Bronchial epithelial cell (primary cell): ENCODE data around the gene TRPV6. TPM values are rescaled to one million over a fixed set of nuclear protein-coding genes. Genes with fewer than 3 reads are reported as not detected.

ENCODE experiments used
- DNase-seq: peaks from one replicate; pipeline ENCODE4 v3.0.0-alpha.2; 2010; ENCODE audit warnings: low read depth
- FAIRE-seq: peaks from 2 replicates; lab custom pipeline; 2011; peaks lifted over from hg19 to GRCh38; lab: Jason Lieb, UNC
- H3K27me3 ChIP-seq: 2 replicates; pipeline ENCODE4 v1.5.1; 2011; ENCODE audit warnings: low read length; ENCODE audit not compliant: control insufficient read depth, insufficient read depth
- H3K36me3 ChIP-seq: 2 replicates; pipeline ENCODE4 v1.5.1; 2011; ENCODE audit warnings: low read length; ENCODE audit not compliant: control insufficient read depth, insufficient read depth
- H3K4me3 ChIP-seq: 2 replicates; pipeline ENCODE4 v1.5.1; 2011; ENCODE audit warnings: mild to moderate bottlenecking, low read depth, low read length, control low read depth
- total RNA-seq: library from RNA; depleted of rRNA; stranded (reverse); fragments of >200 nt; gene quantifications from 2 replicates; pipeline ENCODE4 v1.2.1, GENCODE V29; 2014
- TF ChIP-seq, protein P1 (sequence below): IDR thresholded peaks from 2 replicates; pipeline ENCODE4 v1.5.1; 2011; ENCODE audit warnings: mild to moderate bottlenecking, moderate library complexity, low read length, control low read depth, inconsistent platforms; ENCODE audit not compliant: insufficient read depth, severe bottlenecking

The TRPV6 gene
- total RNA-seq, 1 donor from 2014 or later, result under 0.01 TPM

DNA sequence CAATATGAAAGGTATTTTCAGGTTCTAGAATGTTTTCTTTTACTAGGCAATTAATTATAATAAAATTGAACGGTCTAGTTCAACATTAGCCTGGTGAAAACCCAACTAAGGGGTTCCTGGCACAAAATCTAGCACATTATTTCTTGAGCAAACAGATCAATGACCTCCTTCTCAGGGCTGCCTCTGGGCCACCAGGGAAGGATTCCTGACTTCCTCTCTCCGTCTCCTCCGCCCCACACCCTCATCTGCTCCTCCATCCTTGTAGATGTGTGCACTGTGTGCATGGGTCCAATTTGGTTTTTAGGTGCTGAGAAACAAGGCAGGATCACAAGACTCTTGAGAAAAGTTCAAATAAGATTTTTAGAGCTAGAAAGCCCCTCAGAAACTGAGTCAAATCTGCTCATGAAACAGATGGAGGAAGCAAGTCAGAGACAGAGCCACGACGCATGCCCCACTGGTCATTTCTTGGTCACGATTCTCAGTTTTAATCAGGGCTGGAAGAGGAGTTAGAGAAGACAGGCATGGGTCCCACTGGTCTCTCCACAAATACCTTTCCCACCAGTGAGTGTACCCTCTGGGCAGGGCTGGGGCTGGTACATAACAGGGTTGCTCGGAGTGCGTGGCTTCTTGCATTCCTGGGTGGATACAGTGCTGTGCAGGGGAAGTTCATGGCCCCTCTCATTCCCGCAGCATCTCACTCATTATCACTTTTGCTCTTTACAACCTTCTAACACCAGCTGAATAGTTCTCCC lies 3.8 kb downstream of the TRPV6 start:
- Histone ChIP-seq H3K36me3 (no peaks in the 10 kb centered on the region), H3K27me3 (peaks cover 10% of the 10 kb centered on the region), H3K4me3 (no peak overlapping the region)
- FAIRE-seq, result no peak
- DNase-seq, result no peak
- TF ChIP-seq, protein P1, sequence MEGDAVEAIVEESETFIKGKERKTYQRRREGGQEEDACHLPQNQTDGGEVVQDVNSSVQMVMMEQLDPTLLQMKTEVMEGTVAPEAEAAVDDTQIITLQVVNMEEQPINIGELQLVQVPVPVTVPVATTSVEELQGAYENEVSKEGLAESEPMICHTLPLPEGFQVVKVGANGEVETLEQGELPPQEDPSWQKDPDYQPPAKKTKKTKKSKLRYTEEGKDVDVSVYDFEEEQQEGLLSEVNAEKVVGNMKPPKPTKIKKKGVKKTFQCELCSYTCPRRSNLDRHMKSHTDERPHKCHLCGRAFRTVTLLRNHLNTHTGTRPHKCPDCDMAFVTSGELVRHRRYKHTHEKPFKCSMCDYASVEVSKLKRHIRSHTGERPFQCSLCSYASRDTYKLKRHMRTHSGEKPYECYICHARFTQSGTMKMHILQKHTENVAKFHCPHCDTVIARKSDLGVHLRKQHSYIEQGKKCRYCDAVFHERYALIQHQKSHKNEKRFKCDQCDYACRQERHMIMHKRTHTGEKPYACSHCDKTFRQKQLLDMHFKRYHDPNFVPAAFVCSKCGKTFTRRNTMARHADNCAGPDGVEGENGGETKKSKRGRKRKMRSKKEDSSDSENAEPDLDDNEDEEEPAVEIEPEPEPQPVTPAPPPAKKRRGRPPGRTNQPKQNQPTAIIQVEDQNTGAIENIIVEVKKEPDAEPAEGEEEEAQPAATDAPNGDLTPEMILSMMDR, result no peak

GRCh38 chr7:142880876-142881505 lies 4.6 kb downstream of the TRPV6 start:
- Histone ChIP-seq H3K27me3 (peaks cover 10% of the 10 kb centered on the region), H3K4me3 (no peak overlapping the region), H3K36me3 (no peaks in the 10 kb centered on the region)
- FAIRE-seq (no peak), DNase-seq (peak; percentile 43)
- TF ChIP-seq, protein P1, result peak; percentile 96

DNA sequence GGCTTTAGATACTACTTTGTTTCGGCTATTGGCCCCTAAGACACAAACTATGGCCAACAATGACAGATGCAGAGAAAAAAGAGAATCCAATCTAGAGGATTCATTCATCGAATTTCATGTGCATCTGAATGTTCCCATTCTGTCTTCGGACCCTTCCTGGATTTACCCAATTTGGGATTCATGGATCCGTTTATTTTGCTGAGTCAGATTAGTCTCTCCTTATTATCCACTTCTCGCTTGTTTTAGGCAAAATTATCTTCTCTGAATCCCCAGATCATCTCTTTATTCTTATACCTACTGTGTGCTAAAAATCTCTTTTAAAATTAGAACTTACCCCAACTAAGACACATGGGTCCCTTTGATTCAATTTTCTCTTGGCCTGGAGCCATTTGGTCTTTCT lies 6.5 kb downstream of the TRPV6 start:
- no peaks in the 10 kb centered on the region for H3K36me3 ChIP-seq
- H3K4me3 ChIP-seq, result no peak overlapping the region
- FAIRE-seq (no peak), DNase-seq (no peak)
- H3K27me3 ChIP-seq, result peaks cover 10% of the 10 kb centered on the region
- TF ChIP-seq, protein P1, result no peak

DNA sequence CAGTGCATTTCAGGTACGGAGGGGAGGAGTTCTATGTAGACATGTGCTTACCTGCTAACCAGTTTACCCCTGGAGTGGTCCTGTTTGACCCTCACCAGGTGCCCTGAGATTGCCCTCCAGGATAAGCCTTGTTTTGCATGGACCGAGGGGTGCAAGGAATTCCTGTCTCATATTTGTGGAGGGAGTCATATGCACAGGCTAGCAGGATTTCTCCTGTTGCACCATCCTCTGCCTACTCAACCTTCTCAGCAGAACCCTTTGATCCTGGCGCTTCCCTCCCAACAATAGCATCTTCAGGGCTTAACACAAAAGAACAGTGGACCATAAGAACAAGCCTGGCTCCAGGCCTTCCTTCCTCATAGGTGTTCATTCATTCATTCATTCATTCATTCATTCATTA lies 7.2 kb downstream of the TRPV6 start:
- no peak for FAIRE-seq
- Histone ChIP-seq H3K36me3 (no peaks in the 10 kb centered on the region), H3K27me3 (peaks cover 10% of the 10 kb centered on the region), H3K4me3 (no peak overlapping the region)
- TF ChIP-seq, protein P1, result no peak
- DNase-seq, result no peak

- peaks cover 4% of the 10 kb centered on the region for H3K27me3 ChIP-seq
- FAIRE-seq (no peak), DNase-seq (no peak)
- no peak overlapping the region for H3K4me3 ChIP-seq
- TF ChIP-seq, protein P1, result no peak
- H3K36me3 ChIP-seq, result no peaks in the 10 kb centered on the region
Measured at GRCh38 chr7:142876991-142877910, 8.3 kb downstream of the TRPV6 start.
